Heart left ventricle (tissue), 16 donors: ENCODE measurements around the gene SCN5A. TPM values are rescaled to one million over a fixed set of nuclear protein-coding genes. Genes with fewer than 3 reads are reported as not detected.

ENCODE experiments used
- ATAC-seq, 4 donors: fragments of 200-7000 bp; cut with Tn5 transposase; one replicate each; pipeline ENCODE4 v1.9.1; 2020 to 2022; ENCODE audit warnings: moderate library complexity in 4 of 4, mild to moderate bottlenecking in 3 of 4, moderate number of reproducible peaks in 1 of 4
- DNase-seq, 5 donors: peaks; one replicate each; pipeline ENCODE4 v3.0.0-alpha.2; 2020
- H3K27ac ChIP-seq, 12 donors: fragments of 200-600 bp; sonication (generic) in 4 of 12; one replicate each; pipeline versions ENCODE4 v1.5.0 to v1.8.0; 2016 to 2022; ENCODE audit warnings: mild to moderate bottlenecking in 2 of 12
- H3K27me3 ChIP-seq, 9 donors: fragments of 200-600 bp; sonication (generic) in 2 of 9; one replicate each; pipeline versions ENCODE4 v1.5.1 to v1.8.0; 2016 to 2022; ENCODE audit warnings: mild to moderate bottlenecking in 3 of 9
- H3K36me3 ChIP-seq, 9 donors: fragments of 200-600 bp; sonication (generic) in 2 of 9; one replicate each; pipeline versions ENCODE4 v1.5.0 to v1.8.0; 2018 to 2022; ENCODE audit warnings: mild to moderate bottlenecking in 2 of 9
- H3K4me1 ChIP-seq, 12 donors: fragments of 200-600 bp; sonication (generic) in 4 of 12; one replicate each; pipeline versions ENCODE4 v1.5.0 to v1.8.0; 2016 to 2022; ENCODE audit warnings: mild to moderate bottlenecking in 3 of 12
- H3K4me3 ChIP-seq, 12 donors: fragments of 200-600 bp; sonication (generic) in 4 of 12; one replicate each; pipeline versions ENCODE4 v1.5.0 to v1.8.0; 2017 to 2022; ENCODE audit warnings: mild to moderate bottlenecking in 9 of 12, moderate library complexity in 4 of 12
- H3K9me3 ChIP-seq, 12 donors: fragments of 200-600 bp; sonication (generic) in 4 of 12; one replicate each; pipeline versions ENCODE4 v1.5.0 to v1.8.0; 2016 to 2022; ENCODE audit warnings: mild to moderate bottlenecking in 1 of 12
- POLR2A ChIP-seq, 2 donors: fragments of 450-650 bp; IDR thresholded peaks; one replicate each; pipeline ENCODE4 v1.6.1; 2017; ENCODE audit warnings: antibody characterized with exemption in 2 of 2, mild to moderate bottlenecking in 2 of 2, moderate library complexity in 2 of 2
- WGBS, 4 donors: extraction: QIAGEN DNeasy Blood & Tissue Kit in 2 of 4; methylation state at CpG; one replicate each; pipeline versions ENCODE4 v1.1.5 to v1.1.7; 2013 to 2018; 5-methylcytosine and 5-hydroxymethylcytosine counted together
- intact Hi-C, 10 donors: fragments of 100-400 bp; cut with DNase I; formaldehyde crosslinking; loops; one replicate each; pipeline versions ENCODE4 v1.11.1 to v1.14.2; 2022
- polyA plus RNA-seq, 2 donors: library from polyadenylated mRNA; stranded (reverse); fragments of 200-250 nt; gene quantifications; one replicate each; pipeline ENCODE4 v1.2.3, GENCODE V29; 2013
- total RNA-seq, 9 donors: library from RNA; depleted of rRNA in 2 of 9; stranded (reverse); fragments of >200 nt in 2 of 9; fragmentation: NEBNext Ultra II Directional in 3 of 9; extraction: Animal tissue kit (Norgen Biotek cat#: 25700) in 3 of 9; gene quantifications; one replicate each; pipeline versions ENCODE4 v1.1.0 to v1.2.4, GENCODE V29; 2016 to 2023
- TF ChIP-seq, protein P1 (sequence below), 12 donors: fragments of 200-600 bp; sonication (generic) in 4 of 12; IDR thresholded peaks; one replicate each; pipeline versions ENCODE4 v1.5.0 to v1.8.0; 2018 to 2022; ENCODE audit warnings: antibody characterized with exemption in 12 of 12, mild to moderate bottlenecking in 5 of 12
- donor health status: ischemic (EF 13 %, LVEDD 7.1; RV severe dilation, severe dysfunction).
- donor health status: healthy with polysubstance abuse.
- donor health status: DM: no; HTN: yes; CAD: no.
- donor health status: DM: no; HTN: no; CAD: no.
- donor health status: ischemic (EF 25% LVEDD 6.9; RV normal size, moderate dysfunction).
- donor health status: ischemic (EF 25% LVEDD 5.7; RV mildly dilated, moderate dysfunction).
- donor health status: healthy.
- donor health status: DM: yes; HTN: yes; CAD: no.
- donor health status: ischemic (EF 35%, LVEDD 5.7; RV mildly dilated, moderate dysfunction).
- donor health status: nonischemic (EF 11% LVEDD 7.7; RV severe dilation, severe dysfunction).
- donor health status: DM: yes; HTN: yes; CAD: no.
- donor health status: PGD.
- donor health status: ischemic (EF 29% LVEDD 5.4; RV normal size, mild dysfunction).
- donor health status: nonischemic (EF 23%, LVEDD 6.1; RV moderate dilation, normal function).

Gene SCN5A
- total and polyA plus RNA-seq, 11 donors: 88.4 to 242 (median 173) TPM

DNA sequence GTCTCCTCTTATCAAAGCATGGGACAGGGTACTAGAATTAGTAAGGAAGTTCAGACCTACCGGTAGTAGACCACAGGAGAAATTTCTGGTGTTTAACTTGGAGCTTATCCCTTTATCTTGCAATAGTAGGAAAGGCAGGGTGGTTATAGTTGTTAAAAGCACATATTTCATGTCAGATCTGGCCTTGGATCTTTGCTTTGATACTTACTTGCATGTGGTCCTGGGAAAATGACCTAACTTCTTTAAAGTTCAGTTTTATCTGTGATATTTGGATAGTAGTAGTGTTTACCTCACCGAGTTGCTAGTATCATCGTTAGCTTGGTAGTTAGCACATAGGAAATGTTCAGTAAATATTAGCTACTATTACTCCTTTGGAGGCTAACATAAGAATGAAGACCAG lies 137.9 kb downstream of the SCN5A start:
- H3K36me3 ChIP-seq: peaks cover 0 to 100% (median 88%) of the 10 kb centered on the region in 9 donors

DNA sequence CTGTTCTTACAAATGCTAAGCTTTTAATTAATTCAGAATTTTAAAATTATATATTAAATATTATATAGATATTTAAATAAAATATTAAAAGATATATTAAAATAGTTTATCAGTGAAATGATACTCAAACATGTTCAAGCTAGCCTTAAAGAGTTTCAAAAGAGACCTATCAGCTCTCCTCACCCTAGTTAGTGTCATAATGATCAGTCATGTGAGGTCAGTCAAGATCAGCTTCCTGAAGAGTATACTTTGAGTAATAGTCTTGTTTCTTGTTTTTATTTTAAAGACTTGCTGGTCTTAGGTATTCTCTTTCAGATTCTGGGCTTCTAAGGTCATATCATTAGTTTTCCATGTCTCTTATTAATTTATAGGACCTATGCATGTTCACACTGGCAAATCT lies 138.9 kb downstream of the SCN5A start:
- no peaks in the 10 kb centered on the region for H3K27me3 ChIP-seq
- intact Hi-C loops: no loop called here
- TF ChIP-seq, protein P1, sequence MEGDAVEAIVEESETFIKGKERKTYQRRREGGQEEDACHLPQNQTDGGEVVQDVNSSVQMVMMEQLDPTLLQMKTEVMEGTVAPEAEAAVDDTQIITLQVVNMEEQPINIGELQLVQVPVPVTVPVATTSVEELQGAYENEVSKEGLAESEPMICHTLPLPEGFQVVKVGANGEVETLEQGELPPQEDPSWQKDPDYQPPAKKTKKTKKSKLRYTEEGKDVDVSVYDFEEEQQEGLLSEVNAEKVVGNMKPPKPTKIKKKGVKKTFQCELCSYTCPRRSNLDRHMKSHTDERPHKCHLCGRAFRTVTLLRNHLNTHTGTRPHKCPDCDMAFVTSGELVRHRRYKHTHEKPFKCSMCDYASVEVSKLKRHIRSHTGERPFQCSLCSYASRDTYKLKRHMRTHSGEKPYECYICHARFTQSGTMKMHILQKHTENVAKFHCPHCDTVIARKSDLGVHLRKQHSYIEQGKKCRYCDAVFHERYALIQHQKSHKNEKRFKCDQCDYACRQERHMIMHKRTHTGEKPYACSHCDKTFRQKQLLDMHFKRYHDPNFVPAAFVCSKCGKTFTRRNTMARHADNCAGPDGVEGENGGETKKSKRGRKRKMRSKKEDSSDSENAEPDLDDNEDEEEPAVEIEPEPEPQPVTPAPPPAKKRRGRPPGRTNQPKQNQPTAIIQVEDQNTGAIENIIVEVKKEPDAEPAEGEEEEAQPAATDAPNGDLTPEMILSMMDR (IDR thresholded peaks at IDR 0.05): no peak
- no peak for TF ChIP-seq POLR2A (IDR thresholded peaks at IDR 0.05)
- no peak overlapping the region for H3K27ac ChIP-seq
- H3K36me3 ChIP-seq: peaks cover 0 to 100% (median 94%) of the 10 kb centered on the region in 9 donors
- H3K4me3 ChIP-seq: no peak overlapping the region
- ATAC-seq (no peak), DNase-seq (no peak)
- H3K9me3 ChIP-seq: no peaks in the 10 kb centered on the region
- H3K4me1 ChIP-seq: peaks cover 0 to 2% (median 0%) of the 10 kb centered on the region in 12 donors

More for the DNA sequence above, 137.9 kb downstream of the SCN5A start:
- WGBS, 4 donors: 87 to 89% (median 88%) methylated on average over 3 of the region's 3 CpGs
- ATAC-seq (no peak), DNase-seq (no peak)
- Histone ChIP-seq H3K9me3 (peaks cover 0 to under 1% (median 0%) of the 10 kb centered on the region in 12 donors), H3K4me1 (no peaks in the 10 kb centered on the region), H3K4me3 (no peak overlapping the region), H3K27ac (no peak overlapping the region), H3K27me3 (no peaks in the 10 kb centered on the region)
- intact Hi-C loops: no loop called here
- TF ChIP-seq, protein P1 (IDR thresholded peaks at IDR 0.05): no peak
- TF ChIP-seq POLR2A (IDR thresholded peaks at IDR 0.05): no peak

DNA sequence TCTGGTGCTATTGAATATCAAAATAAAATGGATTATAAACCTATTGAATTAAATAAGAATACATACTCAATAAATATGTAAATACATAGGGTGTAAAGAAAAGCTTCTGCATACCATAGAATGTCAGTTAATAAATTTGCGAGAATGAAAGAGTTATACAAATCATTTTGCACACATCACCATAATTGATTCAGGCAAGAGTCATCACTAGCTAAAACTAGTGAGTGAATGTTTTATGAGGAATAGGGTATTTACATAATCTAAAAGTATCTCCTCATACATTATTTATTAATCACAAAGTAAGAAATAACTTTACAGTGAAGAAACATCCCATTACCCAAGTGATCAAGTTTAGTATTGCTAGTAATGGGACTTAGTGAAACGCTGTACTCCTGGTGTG lies 139.8 kb downstream of the SCN5A start:
- H3K27ac ChIP-seq: no peak overlapping the region
- peaks cover 0 to 100% (median 94%) of the 10 kb centered on the region in 9 donors for H3K36me3 ChIP-seq
- H3K9me3 ChIP-seq: no peaks in the 10 kb centered on the region
- ATAC-seq (no peak), DNase-seq (no peak)
- no peak for TF ChIP-seq POLR2A (IDR thresholded peaks at IDR 0.05)
- TF ChIP-seq, protein P1 (IDR thresholded peaks at IDR 0.05): no peak
- intact Hi-C loops: no loop called here
- no peak overlapping the region for H3K4me3 ChIP-seq
- H3K4me1 ChIP-seq: peaks cover 0 to 8% (median 0%) of the 10 kb centered on the region in 12 donors
- H3K27me3 ChIP-seq: no peaks in the 10 kb centered on the region
- WGBS, 4 donors: 89 to 96% (median 92%) methylated on average over 2 of the region's 2 CpGs

DNA sequence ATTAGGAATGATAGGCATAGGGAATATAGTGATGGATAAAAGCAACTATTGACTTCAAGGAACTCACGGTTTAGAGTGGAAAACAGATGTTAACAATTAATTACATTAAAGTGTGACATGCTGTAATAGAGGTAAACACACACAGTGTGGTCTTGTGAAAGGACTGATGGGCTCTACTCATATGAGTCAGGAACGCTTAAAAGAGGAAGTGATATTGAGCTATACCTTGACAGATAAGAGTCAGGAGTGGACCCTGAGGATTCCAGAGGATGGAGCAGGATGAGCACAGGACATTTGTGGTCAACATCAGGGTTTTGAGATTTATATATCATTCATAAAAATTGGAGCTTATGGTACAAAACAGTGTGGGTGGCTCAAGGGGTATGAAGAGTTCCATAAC lies 142.4 kb downstream of the SCN5A start:
- Histone ChIP-seq H3K4me3 (no peak overlapping the region), H3K36me3 (peaks cover 0 to 100% (median 95%) of the 10 kb centered on the region in 9 donors), H3K9me3 (no peaks in the 10 kb centered on the region), H3K27ac (no peak overlapping the region), H3K27me3 (no peaks in the 10 kb centered on the region), H3K4me1 (peaks cover 0 to 8% (median 0%) of the 10 kb centered on the region in 12 donors)
- ATAC-seq: no peak
- DNase-seq: no peak
- intact Hi-C loops: no loop called here
- WGBS, 4 donors: 89 to 94% (median 92%) methylated on average over 2 of the region's 2 CpGs
- TF ChIP-seq, protein P1 (IDR thresholded peaks at IDR 0.05): no peak
- no peak for TF ChIP-seq POLR2A (IDR thresholded peaks at IDR 0.05)
